Measurements from ENCODE around the gene CYP3A4. TPM values are rescaled to one million over a fixed set of nuclear protein-coding genes. Genes with fewer than 3 reads are reported as not detected.
"Not testable (repeated sequence)": the region's sequence is repeated elsewhere in the genome, so short reads cannot be mapped to it uniquely, and the experiment has no call there.

CYP3A4 gene
- total RNA-seq, 1 experiment from 2014 or later = not detected

DNA sequence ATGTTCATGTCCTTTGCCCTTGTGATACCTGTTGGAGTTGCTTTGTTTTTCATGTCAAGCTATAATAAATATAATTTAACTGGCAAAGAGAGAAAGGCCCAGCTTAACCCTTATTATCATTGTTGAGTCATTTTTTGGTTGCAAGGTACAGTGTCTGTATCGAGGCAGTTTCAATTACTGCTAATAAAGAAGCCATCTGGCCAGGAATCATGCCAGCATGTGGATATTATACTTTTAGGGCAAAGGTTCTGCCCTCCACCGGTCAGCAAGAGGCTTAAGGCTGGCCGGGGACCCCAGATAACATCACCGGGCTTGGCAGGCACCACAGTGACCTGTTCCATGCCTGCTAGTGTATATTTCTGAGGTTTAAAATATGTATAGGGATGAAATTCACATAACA is 9.0 kb upstream of the CYP3A4 start:
- no peak for DNase-seq (ENCODE audit: low spot score)

DNA sequence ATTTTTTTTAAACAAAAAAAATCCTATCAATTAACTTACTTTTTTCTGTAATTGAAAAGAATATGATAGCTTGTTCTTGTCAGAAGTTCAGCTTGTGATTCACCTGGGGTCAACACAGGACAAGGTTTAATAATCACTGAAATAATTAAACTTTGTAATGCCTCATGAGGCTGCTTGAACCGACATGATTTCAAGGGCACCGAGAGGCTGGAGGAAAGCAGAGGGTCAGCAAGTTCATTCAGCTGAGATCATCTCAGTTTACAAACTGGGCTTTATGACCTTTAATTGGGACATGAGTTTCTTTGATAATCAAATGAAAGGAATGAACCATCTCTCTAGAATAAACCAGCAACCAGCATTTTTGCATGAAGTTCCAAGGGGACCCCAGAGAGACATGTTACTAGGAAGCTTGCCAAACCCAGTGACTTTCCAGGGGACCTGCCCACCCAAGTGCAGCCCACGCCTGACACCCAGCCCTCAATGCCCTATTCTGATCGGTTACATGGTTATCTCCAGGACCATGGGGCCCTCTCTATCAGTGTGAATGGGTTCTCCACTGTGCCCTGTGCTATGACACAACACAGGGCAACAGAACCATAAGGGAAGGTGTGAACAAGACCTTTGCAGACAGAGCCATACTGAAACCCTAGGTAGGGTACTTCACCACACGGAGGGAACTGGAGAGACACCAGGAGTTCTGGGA is 7.8 kb upstream of the CYP3A4 start:
- DNase-seq (ENCODE audit: low spot score) = no peak

DNA sequence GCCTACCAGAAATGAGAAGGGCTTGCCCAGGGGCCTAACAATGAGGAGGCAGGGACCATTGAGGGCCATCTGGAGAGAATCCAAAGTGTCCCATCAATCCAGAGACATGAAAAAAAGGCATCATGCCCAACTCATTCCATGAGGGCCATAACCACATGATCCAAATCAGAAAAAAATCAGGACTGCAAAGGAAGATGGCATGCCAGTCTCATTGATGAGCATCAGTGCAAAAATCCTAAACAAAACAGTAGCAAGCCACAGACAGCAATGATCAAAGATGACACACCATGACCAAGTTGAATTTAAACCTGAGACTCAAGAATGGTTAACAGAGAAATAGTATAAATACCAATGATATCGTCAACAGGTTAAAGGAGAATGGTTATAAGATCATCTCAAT is 7.0 kb upstream of the CYP3A4 start:
- DNase-seq (ENCODE audit: low spot score) = no peak

DNA sequence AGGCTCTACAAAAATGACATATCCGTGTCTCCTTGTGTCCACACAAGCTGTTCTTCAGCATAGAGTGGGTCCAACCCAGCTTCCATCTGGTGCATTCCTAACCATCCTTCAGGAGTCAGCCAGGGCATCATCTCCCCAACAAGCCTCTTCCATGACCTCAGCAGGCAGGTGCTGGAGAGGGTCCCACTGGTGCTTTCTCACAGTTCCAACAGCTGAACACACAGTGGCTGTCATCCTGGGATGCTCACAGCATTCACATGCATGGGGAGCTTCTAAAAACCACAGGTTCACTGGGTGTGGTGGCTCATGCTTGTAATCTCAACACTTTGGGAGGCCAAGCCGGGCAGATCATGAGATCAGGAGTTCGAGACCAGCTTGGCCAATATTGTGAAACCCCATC is 6.4 kb upstream of the CYP3A4 start:
- no peak for DNase-seq (ENCODE audit: low spot score)

DNA sequence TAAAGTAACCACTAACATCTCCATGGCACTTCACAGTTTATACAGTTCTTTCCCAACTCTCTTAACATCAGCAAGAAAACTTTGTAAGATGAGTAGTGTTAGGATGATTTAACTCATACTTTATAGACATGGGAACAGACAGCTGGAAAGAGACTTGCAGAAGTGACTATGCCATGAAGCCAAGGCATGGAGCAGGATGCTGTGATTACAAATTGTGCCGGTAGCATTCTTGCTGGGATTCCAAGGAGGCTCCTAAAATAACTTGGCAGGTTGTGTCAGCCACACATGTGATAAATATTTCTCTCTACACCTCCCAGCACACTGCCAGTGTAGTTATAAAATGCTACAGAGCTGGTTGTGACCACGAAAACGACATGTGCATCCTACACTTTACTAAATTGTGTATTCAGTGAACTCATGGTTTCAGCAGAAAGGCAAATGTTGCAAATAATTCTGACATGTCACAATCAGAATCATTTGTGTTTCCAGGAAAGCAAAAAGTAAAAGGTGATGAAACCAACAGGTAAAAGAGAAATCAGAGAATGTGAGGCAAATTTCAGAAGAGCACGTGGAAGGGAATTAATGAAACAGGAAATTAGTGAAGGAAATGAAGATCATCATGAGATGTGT is 5.6 kb upstream of the CYP3A4 start:
- DNase-seq (ENCODE audit: low spot score) = no peak

DNA sequence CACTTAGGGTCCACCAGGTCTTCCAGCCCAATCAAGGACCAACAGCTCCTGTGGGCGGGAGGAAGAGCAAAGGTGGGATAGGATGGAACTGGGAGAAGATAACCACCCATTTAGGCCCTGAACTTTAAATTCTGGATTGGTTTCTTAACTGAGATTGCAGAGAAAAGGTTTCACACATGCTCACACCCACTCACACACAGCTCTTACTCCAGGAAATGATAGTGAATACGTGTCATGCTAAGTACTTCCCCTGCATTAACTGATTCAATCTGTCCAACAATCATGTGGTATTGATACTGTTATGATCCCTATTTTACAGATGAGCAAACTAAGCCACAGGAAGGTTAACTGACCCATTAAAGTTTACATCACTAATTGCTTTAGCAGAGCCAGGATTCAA is 4.6 kb upstream of the CYP3A4 start:
- no peak for DNase-seq (ENCODE audit: low spot score)

DNA sequence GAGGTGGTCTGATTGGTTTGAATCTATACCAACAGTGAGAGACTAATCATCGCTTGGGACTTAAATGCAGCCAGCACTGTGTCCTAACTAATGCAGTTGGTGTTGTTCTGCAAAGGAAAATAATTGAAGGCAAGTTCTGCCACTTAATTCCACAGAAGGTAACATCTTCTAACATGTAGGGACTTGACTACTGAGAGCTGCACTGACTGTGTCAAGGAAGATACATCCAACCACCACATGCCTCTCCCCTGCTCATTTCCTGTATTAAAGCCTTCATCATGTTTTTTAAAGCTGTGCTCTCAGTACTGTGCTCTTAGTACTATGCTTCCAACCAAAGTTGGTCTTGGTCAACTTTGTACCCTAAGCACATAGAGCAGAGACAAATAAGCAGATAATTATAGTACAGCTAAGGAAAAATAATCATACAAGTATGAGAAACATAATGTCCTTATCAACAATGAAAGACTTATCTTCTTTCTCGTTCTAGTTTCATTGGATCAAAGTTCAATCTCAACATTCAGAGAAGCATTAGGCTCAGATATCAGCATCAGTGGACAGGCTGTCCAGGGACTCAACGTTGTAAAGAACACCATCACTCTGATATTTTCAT is 2.8 kb upstream of the CYP3A4 start:
- no peak for DNase-seq (ENCODE audit: low spot score)

DNA sequence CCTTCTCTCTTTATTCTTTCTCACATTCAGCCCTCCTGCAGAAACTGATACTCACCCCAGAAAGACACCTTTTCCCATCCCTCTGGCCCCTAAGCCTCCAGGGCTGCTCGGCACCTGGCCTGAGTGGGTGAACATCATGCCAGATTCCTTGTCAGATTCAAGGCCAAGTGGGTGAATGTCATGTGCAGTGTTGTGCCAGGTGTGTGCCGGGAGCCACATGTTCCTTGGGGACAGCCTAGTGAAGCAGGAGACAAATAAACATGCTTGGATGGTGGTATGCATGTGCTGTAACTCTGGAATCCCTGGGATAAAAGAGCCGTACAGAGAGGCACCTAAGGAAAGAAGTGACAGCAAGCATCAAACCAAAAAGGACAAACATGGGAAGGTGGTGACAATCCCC is 1.7 kb upstream of the CYP3A4 start:
- not testable (repeated sequence) for DNase-seq (ENCODE audit: low spot score)

DNA sequence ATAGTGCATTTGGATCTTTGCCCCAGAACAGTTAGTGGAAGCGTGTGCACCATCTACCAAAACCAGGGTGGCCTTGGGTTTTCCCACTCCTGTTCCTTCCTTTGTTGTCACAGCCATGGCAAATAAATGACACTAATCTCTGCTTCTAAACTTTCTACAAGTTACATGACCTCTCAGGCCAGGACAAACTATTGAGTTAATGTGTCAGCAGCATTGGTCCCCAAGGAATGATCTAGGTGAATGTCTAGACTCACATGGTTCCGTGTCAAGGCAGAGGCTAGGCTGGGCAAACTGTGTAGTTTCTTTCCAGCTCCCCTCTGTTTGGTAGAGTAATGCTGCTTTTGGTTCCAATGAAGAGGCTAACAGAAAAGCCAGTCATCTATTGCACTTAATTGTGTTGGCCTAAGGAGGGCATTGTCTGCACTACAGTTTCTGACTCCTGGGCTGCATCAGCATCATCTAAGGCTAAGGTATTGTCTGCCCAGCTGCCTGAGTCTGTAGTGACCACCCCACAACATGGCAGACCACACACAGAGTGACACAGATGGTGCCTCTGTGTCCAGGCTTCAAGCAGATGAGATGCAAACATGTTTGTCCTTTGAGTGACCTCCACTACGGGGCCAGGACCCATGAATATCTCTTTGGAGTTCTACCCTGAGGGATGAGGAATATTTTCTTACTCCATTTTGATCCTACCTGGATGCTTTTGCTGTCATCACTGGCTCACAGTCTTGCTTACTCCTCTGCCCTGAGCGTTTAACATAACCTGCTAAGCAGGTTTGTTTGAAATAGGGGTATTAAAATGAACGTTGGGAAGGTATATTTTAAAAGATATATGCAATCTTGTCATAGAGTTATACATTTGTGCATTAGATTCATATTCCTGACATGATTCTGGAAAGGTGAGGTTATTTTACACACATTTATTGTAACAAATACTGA is 1.7 kb downstream of the CYP3A4 start:
- DNase-seq (ENCODE audit: low spot score) = no peak

DNA sequence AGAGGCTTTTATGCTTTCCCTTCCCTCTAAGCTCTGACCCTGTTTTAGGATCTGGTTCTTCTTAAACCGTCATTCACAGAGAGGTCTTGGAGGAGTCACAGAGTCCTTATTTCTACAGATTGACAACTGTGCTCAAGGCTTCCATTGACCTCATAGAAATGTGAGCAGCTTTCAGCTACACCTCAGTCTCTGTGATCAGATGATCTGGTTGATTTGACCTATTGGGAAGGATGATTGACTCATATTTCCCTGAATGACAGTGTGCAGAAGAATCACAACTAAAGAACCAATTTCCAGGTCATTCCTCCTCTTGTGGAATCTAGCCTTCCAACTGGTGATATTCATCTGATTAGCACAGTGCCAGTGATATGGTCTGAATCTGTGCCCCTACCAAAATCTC is 3.4 kb downstream of the CYP3A4 start:
- no peak for DNase-seq (ENCODE audit: low spot score)

DNA sequence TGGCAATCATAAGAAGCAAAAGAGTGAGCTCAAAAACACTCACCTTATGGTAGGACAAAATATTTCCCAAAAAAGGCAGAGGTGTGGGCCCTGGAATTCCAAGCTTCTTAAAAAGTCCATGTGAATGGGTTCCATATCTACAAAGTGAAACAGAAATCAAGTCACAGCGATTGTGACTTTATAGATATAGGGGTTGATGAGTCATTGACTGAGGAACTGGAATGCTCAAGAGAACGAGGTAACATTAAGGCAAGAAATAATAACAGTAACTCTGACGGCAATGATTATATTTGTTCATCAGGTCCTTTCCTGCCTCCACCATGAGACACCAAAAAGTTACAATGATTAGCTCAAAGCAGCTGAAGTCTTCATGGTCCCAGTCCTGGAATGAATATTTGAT is 4.0 kb downstream of the CYP3A4 start:
- DNase-seq (ENCODE audit: low spot score) = no peak

DNA sequence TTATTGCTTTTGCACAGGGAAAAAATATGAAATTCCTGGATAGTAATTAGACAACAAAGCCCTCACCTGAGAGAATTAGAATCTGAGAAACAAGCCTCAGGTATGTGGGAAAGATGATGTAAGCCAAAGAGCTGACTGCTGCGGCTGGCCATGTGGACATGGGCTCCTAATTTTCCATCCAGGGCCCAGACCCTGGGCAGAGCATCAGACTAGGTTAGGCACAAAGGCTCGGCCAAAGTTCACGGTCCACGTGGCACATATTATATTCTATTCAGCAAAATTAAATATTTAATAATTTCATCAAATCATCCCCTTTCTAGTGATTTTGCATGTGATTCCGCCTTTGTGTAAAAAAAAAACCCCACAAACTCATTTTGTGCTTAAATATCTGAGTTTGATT is 5.1 kb downstream of the CYP3A4 start:
- DNase-seq (ENCODE audit: low spot score) = no peak

DNA sequence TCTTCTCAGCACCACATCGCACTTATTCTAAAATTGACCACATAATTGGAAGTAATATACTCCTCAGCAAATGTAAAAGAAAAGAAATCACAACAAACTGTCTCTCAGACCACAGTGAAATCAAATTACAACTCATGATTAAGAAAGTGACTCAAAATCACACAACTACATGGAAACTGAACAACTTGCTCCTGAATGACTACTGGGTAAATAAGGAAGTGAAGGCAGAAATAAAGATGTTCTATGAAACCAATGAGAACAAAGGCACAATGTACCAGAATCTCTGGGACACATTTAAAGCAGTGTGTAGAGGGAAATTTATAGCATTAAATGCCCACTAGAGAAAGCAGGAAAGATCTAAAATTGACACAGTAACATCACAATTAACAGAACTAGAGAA is 10.6 kb downstream of the CYP3A4 start:
- not testable (repeated sequence) for DNase-seq (ENCODE audit: low spot score)

DNA sequence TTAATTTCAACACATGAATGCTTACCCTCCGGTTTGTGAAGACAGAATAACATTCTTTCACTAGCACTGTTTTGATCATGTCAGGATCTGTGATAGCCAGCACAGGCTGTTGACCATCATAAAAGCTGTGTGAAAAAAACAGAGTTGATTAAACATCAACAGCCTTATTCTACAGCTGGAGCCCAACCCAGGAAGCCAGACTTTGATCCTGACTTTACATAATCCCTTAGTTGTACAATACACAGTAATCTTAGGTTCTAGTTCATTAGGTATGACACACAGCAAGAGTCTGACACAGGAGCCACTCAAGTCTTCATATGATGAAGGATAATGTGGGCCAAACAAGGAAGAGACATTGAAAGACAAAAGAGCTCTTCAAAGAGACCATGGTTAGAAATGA is 11.4 kb downstream of the CYP3A4 start:
- no peak for DNase-seq (ENCODE audit: low spot score)

DNA sequence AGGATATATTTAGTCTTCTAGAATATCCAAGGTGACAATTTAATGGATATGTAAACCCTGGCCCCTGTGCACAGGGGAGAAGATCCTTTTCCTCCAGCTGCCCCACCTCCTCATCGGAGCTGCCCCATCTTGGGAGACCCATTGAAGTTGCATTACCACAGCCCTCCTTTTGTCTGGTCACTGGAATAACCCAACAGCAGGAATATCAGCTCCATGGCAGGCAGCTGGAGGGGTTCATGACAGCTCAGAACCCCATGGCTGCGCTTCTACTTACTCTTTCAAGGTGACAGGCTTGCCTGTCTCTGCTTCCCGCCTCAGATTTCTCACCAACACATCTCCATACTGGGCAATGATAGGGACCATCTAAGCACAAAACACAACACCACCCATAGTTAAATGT is 14.5 kb downstream of the CYP3A4 start:
- not testable (repeated sequence) for DNase-seq (ENCODE audit: low spot score)

DNA sequence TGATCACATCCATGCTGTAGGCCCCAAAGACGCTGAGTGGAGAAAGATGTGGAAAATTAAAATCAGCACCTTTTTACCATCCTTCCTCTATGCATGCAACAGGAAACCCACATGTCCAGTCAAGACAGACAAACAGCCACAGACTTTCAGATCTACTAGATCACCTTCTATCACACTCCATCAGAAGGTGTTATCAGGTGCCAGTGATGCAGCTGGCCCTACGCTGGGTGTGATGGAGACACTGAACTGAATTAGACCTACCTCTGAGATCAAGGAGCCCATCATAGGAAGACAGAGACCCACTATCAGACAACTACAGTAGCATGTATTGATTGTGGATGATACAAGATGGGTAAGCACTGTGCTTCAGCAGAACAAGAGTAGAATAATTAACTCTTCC is 15.5 kb downstream of the CYP3A4 start:
- no peak for DNase-seq (ENCODE audit: low spot score)

DNA sequence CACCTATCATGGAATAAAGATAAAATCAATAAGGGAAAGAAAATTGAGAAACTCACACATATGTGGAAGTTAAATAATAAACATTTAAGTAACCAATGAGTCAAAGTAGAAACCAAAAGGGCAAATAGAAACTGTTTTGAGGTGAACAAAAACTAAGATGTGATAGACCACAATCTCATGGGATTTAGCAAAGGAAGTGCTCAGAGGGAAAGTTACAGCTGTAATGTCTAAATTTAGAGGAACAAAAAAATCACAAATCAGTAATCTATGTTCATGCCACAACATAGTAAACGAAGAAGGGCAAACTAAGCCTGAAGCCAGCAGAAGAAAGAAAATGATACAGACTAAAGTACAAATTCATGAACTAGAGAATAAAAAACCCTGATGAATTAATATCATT is 16.3 kb downstream of the CYP3A4 start:
- no peak for DNase-seq (ENCODE audit: low spot score)

DNA sequence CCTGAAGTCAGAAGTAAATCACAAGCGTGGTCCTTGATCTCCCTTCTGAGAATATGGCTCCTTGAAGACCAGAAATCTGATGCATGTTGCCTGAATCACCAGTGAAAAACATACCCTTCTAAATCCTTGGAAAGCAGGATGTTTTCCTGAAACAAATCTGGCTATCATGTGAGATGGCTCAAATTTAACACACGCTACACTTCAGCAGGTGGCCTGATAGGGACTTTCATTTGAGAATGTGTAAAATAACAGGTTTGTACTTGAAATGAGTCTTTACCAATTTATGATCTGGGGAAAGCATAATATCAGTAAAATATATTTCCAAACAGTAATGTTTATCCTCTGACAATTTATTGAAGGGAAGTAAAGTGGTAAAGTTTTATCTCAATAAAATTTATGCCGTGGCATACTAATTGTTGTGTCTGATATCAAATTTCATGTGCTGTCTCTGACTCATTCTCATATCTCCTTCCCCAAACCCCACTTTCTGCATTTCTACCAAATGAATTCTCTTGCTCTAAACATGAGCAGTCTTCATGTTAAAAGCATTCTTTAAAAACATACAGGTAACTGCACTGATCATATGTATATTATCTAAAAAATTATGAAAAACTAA is 17.4 kb downstream of the CYP3A4 start:
- no peak for DNase-seq (ENCODE audit: low spot score)

DNA sequence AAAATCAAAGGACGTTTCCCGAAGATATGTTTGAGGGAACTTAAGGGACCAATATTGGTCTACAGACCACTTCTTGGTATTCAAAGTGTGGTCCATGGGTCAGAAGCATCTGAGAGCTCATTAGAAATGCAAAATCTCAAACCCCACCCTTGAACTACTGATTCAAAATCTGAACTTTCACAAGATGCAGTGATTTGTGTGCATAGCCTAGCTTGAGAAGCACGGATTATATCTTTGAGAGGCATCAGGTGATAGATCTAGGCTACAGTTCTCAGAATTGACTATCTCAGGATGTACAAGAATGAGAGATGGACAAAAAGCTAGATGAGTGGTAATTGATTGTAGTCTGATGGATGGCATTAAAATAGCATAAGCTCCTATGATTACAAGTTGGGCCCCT is 19.5 kb downstream of the CYP3A4 start:
- DNase-seq (ENCODE audit: low spot score) = no peak

DNA sequence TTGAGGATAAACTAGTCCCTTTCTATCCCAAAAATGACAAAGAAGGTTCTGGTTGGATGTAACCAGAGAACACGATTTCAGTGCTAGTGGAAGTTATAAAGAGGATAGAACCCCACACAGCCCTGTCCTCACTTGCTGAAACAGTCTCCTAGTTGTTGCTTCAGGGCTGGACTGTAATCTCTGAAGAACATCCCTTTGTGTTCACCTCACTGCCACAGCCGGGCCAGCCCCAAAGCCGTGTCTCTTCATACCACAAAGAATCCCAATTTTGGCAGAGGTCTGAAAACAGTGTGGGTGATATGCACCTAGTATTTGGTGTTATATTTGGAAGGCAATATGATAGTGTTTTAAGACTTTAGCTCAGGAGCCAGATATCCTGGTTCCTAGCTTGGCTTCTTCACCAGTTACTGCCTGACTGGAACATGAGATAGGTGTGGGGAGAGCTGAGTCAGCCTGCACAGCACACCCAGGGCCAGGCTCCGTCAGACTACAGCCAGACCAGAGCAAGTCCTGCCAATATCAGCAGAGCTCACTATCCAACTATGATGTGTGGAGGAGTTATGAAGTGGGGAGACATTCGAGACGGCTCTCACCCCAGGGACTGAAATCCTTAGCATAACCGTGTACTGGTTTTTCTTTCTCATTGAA is 21.2 kb downstream of the CYP3A4 start:
- no peak for DNase-seq (ENCODE audit: low spot score)

DNA sequence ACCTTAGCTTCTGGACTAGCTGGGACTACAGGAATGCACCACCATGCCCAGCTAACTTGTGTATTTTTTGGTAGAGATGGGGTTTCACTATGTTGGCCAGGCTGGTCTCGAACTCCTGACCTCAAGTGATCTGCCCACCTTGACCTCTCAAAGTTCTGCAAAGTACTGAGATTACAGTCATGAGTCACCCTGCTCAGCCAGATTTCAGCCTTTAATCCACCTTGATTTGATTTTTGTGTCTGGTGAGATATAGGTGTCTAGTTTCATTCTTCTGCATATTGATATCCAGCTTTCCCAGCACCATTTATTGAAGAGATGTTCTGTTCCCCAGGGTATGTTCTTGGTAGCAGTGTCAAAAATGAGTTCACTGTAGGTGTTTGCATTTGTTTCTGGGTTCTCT is 28.9 kb downstream of the CYP3A4 start:
- no peak for DNase-seq (ENCODE audit: low spot score)

Data from A172 (cell line).